HepG2 (cell line): ENCODE measurements around the gene B3GALT6. TPM values are rescaled to one million over a fixed set of nuclear protein-coding genes. Genes with fewer than 3 reads are reported as not detected.

Experiments used
- AGO1 ChIP-seq: fragments of 200-400 bp; formaldehyde crosslinking; IDR thresholded peaks from 2 replicates; pipeline ENCODE4 v1.6.1; 2017; ENCODE audit warnings: mild to moderate bottlenecking, low read depth, low read length, moderate library complexity; ENCODE audit not compliant: poor library complexity, severe bottlenecking
- CHD2 ChIP-seq: IDR thresholded peaks from 2 replicates; pipeline ENCODE4 v1.6.1; 2011; ENCODE audit warnings: low read depth, low read length, improper control_type of control experiment
- ISL2 ChIP-seq: sonication (generic); formaldehyde crosslinking; IDR thresholded peaks from 2 replicates; pipeline ENCODE4 v1.5.0; 2020; ENCODE audit warnings: missing genetic modification reagents
- JUND ChIP-seq: sonication (generic); formaldehyde crosslinking; IDR thresholded peaks from 2 replicates; pipeline ENCODE4 v1.8.0; 2022; ENCODE audit warnings: mild to moderate bottlenecking, missing genetic modification reagents
- PHF21A ChIP-seq: sonication (generic); formaldehyde crosslinking; IDR thresholded peaks from 2 replicates; pipeline ENCODE4 v1.5.0; 2020; ENCODE audit warnings: mild to moderate bottlenecking, missing genetic modification reagents
- RBAK ChIP-seq: sonication (generic); formaldehyde crosslinking; IDR thresholded peaks from 2 replicates; pipeline ENCODE4 v1.5.1; 2020; ENCODE audit warnings: mild to moderate bottlenecking, missing genetic modification reagents
- TMF1 ChIP-seq: sonication (generic); formaldehyde crosslinking; IDR thresholded peaks from 2 replicates; pipeline ENCODE4 v1.8.1; 2022; ENCODE audit warnings: low read depth, missing genetic modification reagents
- XRCC5 ChIP-seq: fragments of 200-400 bp; formaldehyde crosslinking; optimal IDR thresholded peaks from 2 replicates; pipeline ENCODE3; 2017; ENCODE audit warnings: mild to moderate bottlenecking, low read length
- ZNF12 ChIP-seq: sonication (generic); formaldehyde crosslinking; IDR thresholded peaks from 2 replicates; pipeline ENCODE4 v1.5.0; 2020; ENCODE audit warnings: missing genetic modification reagents
- ZNF17 ChIP-seq: sonication (generic); formaldehyde crosslinking; IDR thresholded peaks from 2 replicates; pipeline ENCODE4 v1.5.0; 2020; ENCODE audit warnings: mild to moderate bottlenecking, missing genetic modification reagents
- ZNF24 ChIP-seq: fragments of 450-650 bp; IDR thresholded peaks from 2 replicates; pipeline ENCODE4 v1.6.1; 2017; ENCODE audit warnings: antibody characterized with exemption, mild to moderate bottlenecking
- ZNF367 ChIP-seq: sonication (generic); formaldehyde crosslinking; IDR thresholded peaks from 2 replicates; pipeline ENCODE4 v1.4.0; 2020; ENCODE audit warnings: missing genetic modification reagents, borderline replicate concordance
- ZNF550 ChIP-seq: sonication (generic); formaldehyde crosslinking; IDR thresholded peaks from 2 replicates; pipeline ENCODE4 v1.4.0; 2020; ENCODE audit warnings: mild to moderate bottlenecking, missing genetic modification reagents, borderline replicate concordance
- ZNF644 ChIP-seq: IDR thresholded peaks from 2 replicates; pipeline ENCODE4 v1.6.1; 2016; ENCODE audit warnings: low read depth
- polyA plus RNA-seq, 8 experiments: library from polyadenylated mRNA; depleted of rRNA in 3 of 8; stranded (reverse) in 7 of 8; unstranded in 1 of 8; fragments of >200 nt; fragmentation: Illumina TruSeq in 4 of 8; extraction: Trizol in 4 of 8; gene quantifications; 2 replicates each; pipeline versions ENCODE4 v1.2.1 to v1.2.3, GENCODE V29; 2011 to 2016; ENCODE audit warnings: low read depth in 4 of 8, missing spikeins in 1 of 8, mixed read lengths in 1 of 8; ENCODE audit not compliant: insufficient read depth in 1 of 8
- total RNA-seq, 5 experiments: library from RNA; depleted of rRNA; stranded (reverse); fragments of >200 nt; fragmentation: Illumina TruSeq; extraction: Trizol; gene quantifications; 2 replicates each; pipeline ENCODE4 v1.2.3, GENCODE V29; 2016; ENCODE audit warnings: low read depth in 1 of 5
- TF ChIP-seq, protein P1 (sequence below): IDR thresholded peaks from 2 replicates; pipeline ENCODE4 v1.6.1; 2016; ENCODE audit warnings: missing compliant biosample characterization, missing genetic modification reagents, borderline replicate concordance
- TF ChIP-seq, protein P2 (sequence below): sonication (generic); formaldehyde crosslinking; conservative IDR thresholded peaks from 2 replicates; pipeline ENCODE4 v1.8.0; 2022; ENCODE audit warnings: missing genetic modification reagents
- TF ChIP-seq, protein P3 (sequence below): sonication (generic); formaldehyde crosslinking; IDR thresholded peaks from 2 replicates; pipeline ENCODE4 v1.5.0; 2020; ENCODE audit warnings: missing genetic modification reagents, mild to moderate bottlenecking, borderline replicate concordance
- TF ChIP-seq, protein P4 (sequence below): IDR thresholded peaks from 2 replicates; pipeline ENCODE4 v1.6.1; 2016; ENCODE audit warnings: low read depth, missing genetic modification reagents, missing compliant biosample characterization
- TF ChIP-seq, protein P5 (sequence below): sonication (generic); formaldehyde crosslinking; IDR thresholded peaks from 2 replicates; pipeline ENCODE4 v1.5.1; 2020; ENCODE audit warnings: missing genetic modification reagents, mild to moderate bottlenecking, borderline replicate concordance

B3GALT6 gene
- total and polyA plus RNA-seq, 2 of the 13 experiments (the other 11 are each of a cell fraction or from before 2014, with no cell fraction given): 3.9 to 14.2 TPM

DNA sequence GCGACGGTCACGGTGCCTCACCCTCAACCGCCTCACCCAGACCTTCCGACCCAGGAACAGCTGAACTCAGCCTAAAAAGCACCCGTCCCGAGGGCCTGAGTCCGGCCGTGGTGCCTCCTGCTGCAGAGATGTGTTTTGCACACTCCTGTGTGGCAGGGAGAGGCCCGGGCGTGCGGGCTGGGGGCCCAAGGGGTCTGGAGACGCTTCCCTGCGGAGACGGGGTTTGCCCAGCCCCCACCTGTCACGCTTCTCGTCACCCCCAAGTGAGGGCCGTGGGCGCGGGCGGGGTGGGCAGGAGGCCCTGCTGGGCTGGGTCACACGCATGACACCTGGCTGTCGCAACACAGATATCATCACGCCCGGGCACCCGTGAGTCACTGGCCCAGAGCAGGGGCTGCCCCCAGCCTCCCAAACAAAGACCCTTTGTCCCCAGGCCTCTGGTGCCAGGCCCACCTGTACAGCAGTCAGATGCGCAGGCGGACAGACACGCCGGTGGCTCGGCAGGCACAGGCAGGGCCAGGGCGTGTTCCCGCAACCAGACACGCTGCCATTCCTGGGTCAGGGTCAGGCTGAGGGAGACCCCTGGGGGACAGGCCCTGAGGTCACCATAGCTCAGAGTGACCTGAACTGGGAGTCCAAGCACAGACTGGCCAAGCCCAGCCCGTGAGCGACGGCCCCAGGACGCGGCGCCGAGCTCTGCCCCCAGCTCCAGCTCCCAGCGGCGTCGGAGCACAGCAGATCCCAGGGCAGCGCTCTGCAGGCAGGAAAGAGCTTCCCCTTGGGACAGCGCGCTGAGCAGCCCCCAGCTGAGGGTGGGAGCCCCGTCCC, 6.1 kb downstream of the B3GALT6 start (continued):
- peak; percentile 85 for TF ChIP-seq PHF21A
- TF ChIP-seq AGO1: peak; percentile 47
- peak; percentile 70 for TF ChIP-seq RBAK
- no peak for TF ChIP-seq ZNF24
- TF ChIP-seq CHD2: no peak; the same call in 1 of the 2 replicates
- no peak for TF ChIP-seq ZNF367 (CRISPR knock-in tag)
- TF ChIP-seq, protein P1, sequence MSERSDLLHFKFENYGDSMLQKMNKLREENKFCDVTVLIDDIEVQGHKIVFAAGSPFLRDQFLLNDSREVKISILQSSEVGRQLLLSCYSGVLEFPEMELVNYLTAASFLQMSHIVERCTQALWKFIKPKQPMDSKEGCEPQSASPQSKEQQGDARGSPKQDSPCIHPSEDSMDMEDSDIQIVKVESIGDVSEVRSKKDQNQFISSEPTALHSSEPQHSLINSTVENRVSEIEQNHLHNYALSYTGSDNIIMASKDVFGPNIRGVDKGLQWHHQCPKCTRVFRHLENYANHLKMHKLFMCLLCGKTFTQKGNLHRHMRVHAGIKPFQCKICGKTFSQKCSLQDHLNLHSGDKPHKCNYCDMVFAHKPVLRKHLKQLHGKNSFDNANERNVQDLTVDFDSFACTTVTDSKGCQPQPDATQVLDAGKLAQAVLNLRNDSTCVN (CRISPR knock-in tag): no peak; the same call in 1 of the 2 replicates
- TF ChIP-seq, protein P2, sequence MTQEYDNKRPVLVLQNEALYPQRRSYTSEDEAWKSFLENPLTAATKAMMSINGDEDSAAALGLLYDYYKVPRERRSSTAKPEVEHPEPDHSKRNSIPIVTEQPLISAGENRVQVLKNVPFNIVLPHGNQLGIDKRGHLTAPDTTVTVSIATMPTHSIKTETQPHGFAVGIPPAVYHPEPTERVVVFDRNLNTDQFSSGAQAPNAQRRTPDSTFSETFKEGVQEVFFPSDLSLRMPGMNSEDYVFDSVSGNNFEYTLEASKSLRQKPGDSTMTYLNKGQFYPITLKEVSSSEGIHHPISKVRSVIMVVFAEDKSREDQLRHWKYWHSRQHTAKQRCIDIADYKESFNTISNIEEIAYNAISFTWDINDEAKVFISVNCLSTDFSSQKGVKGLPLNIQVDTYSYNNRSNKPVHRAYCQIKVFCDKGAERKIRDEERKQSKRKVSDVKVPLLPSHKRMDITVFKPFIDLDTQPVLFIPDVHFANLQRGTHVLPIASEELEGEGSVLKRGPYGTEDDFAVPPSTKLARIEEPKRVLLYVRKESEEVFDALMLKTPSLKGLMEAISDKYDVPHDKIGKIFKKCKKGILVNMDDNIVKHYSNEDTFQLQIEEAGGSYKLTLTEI (CRISPR knock-in tag): no peak
- TF ChIP-seq, protein P3, sequence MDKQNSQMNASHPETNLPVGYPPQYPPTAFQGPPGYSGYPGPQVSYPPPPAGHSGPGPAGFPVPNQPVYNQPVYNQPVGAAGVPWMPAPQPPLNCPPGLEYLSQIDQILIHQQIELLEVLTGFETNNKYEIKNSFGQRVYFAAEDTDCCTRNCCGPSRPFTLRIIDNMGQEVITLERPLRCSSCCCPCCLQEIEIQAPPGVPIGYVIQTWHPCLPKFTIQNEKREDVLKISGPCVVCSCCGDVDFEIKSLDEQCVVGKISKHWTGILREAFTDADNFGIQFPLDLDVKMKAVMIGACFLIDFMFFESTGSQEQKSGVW (CRISPR knock-in tag): 0 out of 2 replicates have a peak, but pooled peaks have one; percentile 11
- no peak for TF ChIP-seq ZNF17
- no peak for TF ChIP-seq ZNF644
- peak; percentile 59 for TF ChIP-seq XRCC5
- 0 out of 2 replicates have a peak, but pooled peaks have one; percentile 23 for TF ChIP-seq ISL2 (CRISPR knock-in tag)
- TF ChIP-seq ZNF12: peak; percentile 62; the same call in 1 of the 2 replicates
- TF ChIP-seq TMF1 (CRISPR knock-in tag): no peak
- peak; percentile 86 for TF ChIP-seq JUND (CRISPR knock-in tag)
- TF ChIP-seq, protein P4, sequence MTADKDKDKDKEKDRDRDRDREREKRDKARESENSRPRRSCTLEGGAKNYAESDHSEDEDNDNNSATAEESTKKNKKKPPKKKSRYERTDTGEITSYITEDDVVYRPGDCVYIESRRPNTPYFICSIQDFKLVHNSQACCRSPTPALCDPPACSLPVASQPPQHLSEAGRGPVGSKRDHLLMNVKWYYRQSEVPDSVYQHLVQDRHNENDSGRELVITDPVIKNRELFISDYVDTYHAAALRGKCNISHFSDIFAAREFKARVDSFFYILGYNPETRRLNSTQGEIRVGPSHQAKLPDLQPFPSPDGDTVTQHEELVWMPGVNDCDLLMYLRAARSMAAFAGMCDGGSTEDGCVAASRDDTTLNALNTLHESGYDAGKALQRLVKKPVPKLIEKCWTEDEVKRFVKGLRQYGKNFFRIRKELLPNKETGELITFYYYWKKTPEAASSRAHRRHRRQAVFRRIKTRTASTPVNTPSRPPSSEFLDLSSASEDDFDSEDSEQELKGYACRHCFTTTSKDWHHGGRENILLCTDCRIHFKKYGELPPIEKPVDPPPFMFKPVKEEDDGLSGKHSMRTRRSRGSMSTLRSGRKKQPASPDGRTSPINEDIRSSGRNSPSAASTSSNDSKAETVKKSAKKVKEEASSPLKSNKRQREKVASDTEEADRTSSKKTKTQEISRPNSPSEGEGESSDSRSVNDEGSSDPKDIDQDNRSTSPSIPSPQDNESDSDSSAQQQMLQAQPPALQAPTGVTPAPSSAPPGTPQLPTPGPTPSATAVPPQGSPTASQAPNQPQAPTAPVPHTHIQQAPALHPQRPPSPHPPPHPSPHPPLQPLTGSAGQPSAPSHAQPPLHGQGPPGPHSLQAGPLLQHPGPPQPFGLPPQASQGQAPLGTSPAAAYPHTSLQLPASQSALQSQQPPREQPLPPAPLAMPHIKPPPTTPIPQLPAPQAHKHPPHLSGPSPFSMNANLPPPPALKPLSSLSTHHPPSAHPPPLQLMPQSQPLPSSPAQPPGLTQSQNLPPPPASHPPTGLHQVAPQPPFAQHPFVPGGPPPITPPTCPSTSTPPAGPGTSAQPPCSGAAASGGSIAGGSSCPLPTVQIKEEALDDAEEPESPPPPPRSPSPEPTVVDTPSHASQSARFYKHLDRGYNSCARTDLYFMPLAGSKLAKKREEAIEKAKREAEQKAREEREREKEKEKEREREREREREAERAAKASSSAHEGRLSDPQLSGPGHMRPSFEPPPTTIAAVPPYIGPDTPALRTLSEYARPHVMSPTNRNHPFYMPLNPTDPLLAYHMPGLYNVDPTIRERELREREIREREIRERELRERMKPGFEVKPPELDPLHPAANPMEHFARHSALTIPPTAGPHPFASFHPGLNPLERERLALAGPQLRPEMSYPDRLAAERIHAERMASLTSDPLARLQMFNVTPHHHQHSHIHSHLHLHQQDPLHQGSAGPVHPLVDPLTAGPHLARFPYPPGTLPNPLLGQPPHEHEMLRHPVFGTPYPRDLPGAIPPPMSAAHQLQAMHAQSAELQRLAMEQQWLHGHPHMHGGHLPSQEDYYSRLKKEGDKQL (CRISPR knock-in tag): 0 out of 2 replicates have a peak, but pooled peaks have one; percentile 51
- TF ChIP-seq, protein P5, sequence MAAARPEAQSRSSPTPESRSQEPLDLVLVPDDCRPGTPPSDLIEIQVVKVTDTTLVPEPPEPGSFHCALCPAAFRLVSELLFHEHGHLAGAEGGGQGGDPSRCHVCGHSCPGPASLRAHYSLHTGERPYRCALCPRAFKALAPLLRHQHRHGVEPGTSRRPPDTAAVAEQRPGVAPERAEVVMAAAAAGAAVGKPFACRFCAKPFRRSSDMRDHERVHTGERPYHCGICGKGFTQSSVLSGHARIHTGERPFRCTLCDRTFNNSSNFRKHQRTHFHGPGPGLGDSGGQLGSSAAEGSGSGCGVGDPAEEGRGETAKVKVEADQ (CRISPR knock-in tag): no peak
- TF ChIP-seq ZNF550: 0 out of 2 replicates have a peak, but pooled peaks have one; percentile 31
